Left colon (tissue), 2 donors: ENCODE results near the gene AGPS. TPM values are rescaled to one million over a fixed set of nuclear protein-coding genes. Genes with fewer than 3 reads are reported as not detected.
"Not testable (repeated sequence)": the region's sequence is repeated elsewhere in the genome, so short reads cannot be mapped to it uniquely, and the experiment has no call there.

Experiments
- ATAC-seq: fragments of 200-7000 bp; cut with Tn5 transposase; one replicate; pipeline ENCODE4 v1.9.1; 2020; ENCODE audit warnings: mild to moderate bottlenecking, moderate library complexity
- DNase-seq, 2 donors: peaks; one replicate each; pipeline ENCODE4 v3.0.0-alpha.2; 2020
- intact Hi-C, 2 donors: fragments of 100-400 bp; cut with DNase I in 1 of 2; cut with micrococcal nuclease in 1 of 2; formaldehyde crosslinking; loops; one replicate each; pipeline versions ENCODE4 v1.11.2 to v1.14.0; 2022; cut with DNase I, micrococcal nuclease
- total RNA-seq, 2 donors: library from RNA; stranded (reverse); fragmentation: NEBNext Ultra II Directional; extraction: Animal tissue kit (Norgen Biotek cat#: 25700); gene quantifications; one replicate each; pipeline ENCODE4 v1.2.1, GENCODE V29; 2021
- donor health status: DM: no; HTN: no; CAD: no.
- donor health status: DM: yes; HTN: yes; CAD: no.

AGPS gene
- total RNA-seq, 2 donors from 2014 or later = 54.9 to 62.3 TPM

- DNase-seq (no peak), ATAC-seq (no peak)
Observed at GRCh38 chr2:177538323-177538722, 145.8 kb downstream of the AGPS start.

GRCh38 chr2:177540283-177540682 is 147.7 kb downstream of the AGPS start:
- no peak for DNase-seq
- intact Hi-C loops = no loop called here
- no peak for ATAC-seq

More at GRCh38 chr2:177538323-177538722, 145.8 kb downstream of the AGPS start:
- intact Hi-C loops = no loop called here

GRCh38 chr2:177541258-177541991 is 148.9 kb downstream of the AGPS start:
- no peak for ATAC-seq
- no peak for DNase-seq
- intact Hi-C loops = no loop called here

- intact Hi-C loops = no loop called here
- no peak for DNase-seq
- ATAC-seq = no peak
Observed at GRCh38 chr2:177542396-177542795, 149.8 kb downstream of the AGPS start.

- intact Hi-C loops = no loop called here
- DNase-seq (no peak), ATAC-seq (no peak)
Observed at GRCh38 chr2:177543007-177543760, 150.6 kb downstream of the AGPS start.

- no peak for DNase-seq
- intact Hi-C loops = no loop called here
- no peak for ATAC-seq
Observed at GRCh38 chr2:177545143-177545542, 152.6 kb downstream of the AGPS start.

GRCh38 chr2:177545981-177546585 is 153.5 kb downstream of the AGPS start:
- intact Hi-C loops = no loop called here
- DNase-seq = no peak

GRCh38 chr2:177547122-177547521 is 154.5 kb downstream of the AGPS start:
- intact Hi-C loops = no loop called here
- DNase-seq (no peak), ATAC-seq (no peak)

More at GRCh38 chr2:177545981-177546585, 153.5 kb downstream of the AGPS start:
- no peak for ATAC-seq

- ATAC-seq (no peak), DNase-seq (no peak)
- intact Hi-C loops = no loop called here
Observed at GRCh38 chr2:177547772-177548171, 155.2 kb downstream of the AGPS start.

- intact Hi-C loops = no loop called here
- ATAC-seq (no peak), DNase-seq (no peak)
Observed at GRCh38 chr2:177548636-177549035, 156.1 kb downstream of the AGPS start.

- intact Hi-C loops = no loop called here
- DNase-seq = no peak
- no peak for ATAC-seq
Observed at GRCh38 chr2:177549171-177549570, 156.6 kb downstream of the AGPS start.

GRCh38 chr2:177550264-177551200 is 158.0 kb downstream of the AGPS start:
- no peak for ATAC-seq
- DNase-seq = no peak
- intact Hi-C loops = loop anchor here in 1 of 2 donors (10.0 kb wide), 1 partner anchor 64 kb away; a partner anchor contains a TSS

GRCh38 chr2:177551360-177551759 is 158.8 kb downstream of the AGPS start:
- not testable (repeated sequence) for ATAC-seq
- intact Hi-C loops = loop anchor here in 1 of 2 donors (10.0 kb wide), 1 partner anchor 63 kb away; a partner anchor contains a TSS

GRCh38 chr2:177551989-177552421 is 159.4 kb downstream of the AGPS start:
- intact Hi-C loops = loop anchor here in 1 of 2 donors (10.0 kb wide), 1 partner anchor 63 kb away; a partner anchor contains a TSS
- DNase-seq = peak; percentile 60 to 67
- no peak for ATAC-seq

More at GRCh38 chr2:177551360-177551759, 158.8 kb downstream of the AGPS start:
- not testable (repeated sequence) for DNase-seq

GRCh38 chr2:177552422-177553175 is 160.0 kb downstream of the AGPS start:
- intact Hi-C loops = loop anchor here in 1 of 2 donors (10.0 kb wide), 1 partner anchor 62 kb away; a partner anchor contains a TSS
- ATAC-seq = peak; percentile 95
- peak; percentile 90 to 92 for DNase-seq

- DNase-seq (no peak), ATAC-seq (peak; percentile 5)
- intact Hi-C loops = loop anchor here in 1 of 2 donors (10.0 kb wide), 1 partner anchor 61 kb away; a partner anchor contains a TSS
Observed at GRCh38 chr2:177553176-177553884, 160.8 kb downstream of the AGPS start.

GRCh38 chr2:177554365-177554764 is 161.8 kb downstream of the AGPS start:
- no peak for DNase-seq
- intact Hi-C loops = loop anchor here in 1 of 2 donors (10.0 kb wide), 1 partner anchor 60 kb away; a partner anchor contains a TSS
- ATAC-seq = no peak
